ENCODE data around the gene NR4A1. TPM values are rescaled to one million over a fixed set of nuclear protein-coding genes. Genes with fewer than 3 reads are reported as not detected.

NR4A1 gene
- total RNA-seq, 2 donors from 2014 or later = 85.1 to 125 TPM

GRCh38 chr12:52029685-52030084 lies 21.6 kb upstream of the NR4A1 start:
- Histone ChIP-seq H3K4me1 (replicated peaks) (peaks cover 5% of the 10 kb centered on the region), H3K27ac (peak overlapping the region in 1 of 2 donors; percentile 97), H3K9me3 (no peaks in the 10 kb centered on the region), H3K36me3 (no peaks in the 10 kb centered on the region), H3K27me3 (replicated peaks; ENCODE audit: insufficient read depth) (no peaks in the 10 kb centered on the region), H3K4me3 (no peak overlapping the region)
- 45% methylated on average over 4 of the region's 4 CpGs for WGBS
- no peak for TF ChIP-seq CTCF (IDR thresholded peaks at IDR 0.05)
- TF ChIP-seq POLR2AphosphoS5 (IDR thresholded peaks at IDR 0.05) = peak; percentile 36
- intact Hi-C loops (cut with DNase I) = no loop called here
- no peak for DNase-seq (ENCODE audit: low spot score)

- Histone ChIP-seq H3K4me3 (peak overlapping the region in 1 of 2 donors; percentile 16), H3K9me3 (no peaks in the 10 kb centered on the region), H3K27me3 (replicated peaks; ENCODE audit: insufficient read depth) (no peaks in the 10 kb centered on the region), H3K4me1 (replicated peaks) (peaks cover 5% of the 10 kb centered on the region), H3K36me3 (no peaks in the 10 kb centered on the region), H3K27ac (peak overlapping the region; percentile 94 to 97)
- DNase-seq (ENCODE audit: low spot score) = peak; percentile 93
- WGBS = 0% methylated on average over 5 of the region's 5 CpGs
- intact Hi-C loops (cut with DNase I) = loop anchor here (2.0 kb wide), 1 partner anchor 18 kb away; the partner anchor contains the start of gene NR4A1
- TF ChIP-seq POLR2AphosphoS5 (IDR thresholded peaks at IDR 0.05) (no peak), CTCF (IDR thresholded peaks at IDR 0.05) (no peak), POLR2A (IDR thresholded peaks at IDR 0.05) (no peak)
Observed at GRCh38 chr12:52032446-52032803, 18.8 kb upstream of the NR4A1 start.

- WGBS = under 1% methylated on average over 38 of the region's 48 CpGs
- peak; percentile 99 for DNase-seq (ENCODE audit: low spot score)
- Histone ChIP-seq H3K27me3 (replicated peaks; ENCODE audit: insufficient read depth) (no peaks in the 10 kb centered on the region), H3K4me3 (peak overlapping the region; percentile 18 to 33), H3K36me3 (no peaks in the 10 kb centered on the region), H3K9me3 (no peaks in the 10 kb centered on the region), H3K4me1 (replicated peaks) (peaks cover 5% of the 10 kb centered on the region), H3K27ac (peak overlapping the region; percentile 94 to 97)
- intact Hi-C loops (cut with DNase I) = loop anchor here (2.0 kb wide), 1 partner anchor 18 kb away; the partner anchor contains the start of gene NR4A1
- TF ChIP-seq CTCF (IDR thresholded peaks at IDR 0.05) (peak in 1 of 4 experiments; percentile 8), POLR2A (IDR thresholded peaks at IDR 0.05) (peak; percentile 93), POLR2AphosphoS5 (IDR thresholded peaks at IDR 0.05) (peak; percentile 99)
Observed at GRCh38 chr12:52032804-52033445, 18.3 kb upstream of the NR4A1 start.

GRCh38 chr12:52033446-52034140 lies 17.6 kb upstream of the NR4A1 start:
- H3K27ac ChIP-seq = peak overlapping the region; percentile 94 to 97
- H3K36me3 ChIP-seq = no peaks in the 10 kb centered on the region
- no peak for DNase-seq (ENCODE audit: low spot score)
- H3K4me1 ChIP-seq (replicated peaks) = peaks cover 5% of the 10 kb centered on the region
- H3K4me3 ChIP-seq = peak overlapping the region; percentile 18 to 33
- no peaks in the 10 kb centered on the region for H3K9me3 ChIP-seq
- intact Hi-C loops (cut with DNase I) = loop anchor here (2.0 kb wide), 1 partner anchor 17 kb away; the partner anchor contains the start of gene NR4A1
- TF ChIP-seq CTCF (IDR thresholded peaks at IDR 0.05) (no peak), POLR2A (IDR thresholded peaks at IDR 0.05) (no peak), POLR2AphosphoS5 (IDR thresholded peaks at IDR 0.05) (no peak)
- H3K27me3 ChIP-seq (replicated peaks; ENCODE audit: insufficient read depth) = no peaks in the 10 kb centered on the region
- 68% methylated on average over 13 of the region's 13 CpGs for WGBS

Data from prostate gland (tissue), 2 donors.